HepG2 (cell line): ENCODE results near the gene GIMAP8.

ENCODE experiments used
- HDAC2 ChIP-seq: sonication (generic); formaldehyde crosslinking; IDR thresholded peaks from 2 replicates; pipeline ENCODE4 v1.4.0; 2020; ENCODE audit warnings: missing genetic modification reagents
- KDM4B ChIP-seq: sonication (generic); formaldehyde crosslinking; IDR thresholded peaks from 2 replicates; pipeline ENCODE4 v1.4.0; 2020; ENCODE audit warnings: missing genetic modification reagents
- NFE2L1 ChIP-seq: sonication (generic); formaldehyde crosslinking; IDR thresholded peaks from 2 replicates; pipeline ENCODE4 v1.4.0; 2020; ENCODE audit warnings: missing genetic modification reagents, mild to moderate bottlenecking, borderline replicate concordance
- POLR2A ChIP-seq, 2 experiments: IDR thresholded peaks; 2 replicates each; pipeline ENCODE4 v1.6.1; 2011; ENCODE audit warnings: low read depth in 2 of 2, low read length in 2 of 2, mild to moderate bottlenecking in 1 of 2, moderate library complexity in 1 of 2; ENCODE audit not compliant: insufficient read depth in 1 of 2
- SRF ChIP-seq: IDR thresholded peaks from 2 replicates; pipeline ENCODE4 v1.6.1; 2011; ENCODE audit warnings: mild to moderate bottlenecking, low read depth, low read length, moderate library complexity
- ZNF274 ChIP-seq: sonication (generic); formaldehyde crosslinking; IDR thresholded peaks from 2 replicates; pipeline ENCODE4 v1.5.1; 2020; ENCODE audit warnings: mild to moderate bottlenecking, missing genetic modification reagents
- TF ChIP-seq, protein P1 (sequence below): fragments of 450-650 bp; IDR thresholded peaks from 2 replicates; pipeline ENCODE4 v1.6.1; 2016
- TF ChIP-seq, protein P2 (sequence below), 2 experiments: IDR thresholded peaks; 2 replicates each; pipeline ENCODE4 v1.6.1; 2011 to 2012; ENCODE audit warnings: low read length in 2 of 2, borderline replicate concordance in 1 of 2, low read depth in 1 of 2, mild to moderate bottlenecking in 1 of 2, moderate library complexity in 1 of 2
- TF ChIP-seq, protein P3 (sequence below): sonication (generic); formaldehyde crosslinking; IDR thresholded peaks from 2 replicates; pipeline ENCODE4 v1.5.0; 2020; ENCODE audit warnings: mild to moderate bottlenecking, missing genetic modification reagents, moderate library complexity

DNA sequence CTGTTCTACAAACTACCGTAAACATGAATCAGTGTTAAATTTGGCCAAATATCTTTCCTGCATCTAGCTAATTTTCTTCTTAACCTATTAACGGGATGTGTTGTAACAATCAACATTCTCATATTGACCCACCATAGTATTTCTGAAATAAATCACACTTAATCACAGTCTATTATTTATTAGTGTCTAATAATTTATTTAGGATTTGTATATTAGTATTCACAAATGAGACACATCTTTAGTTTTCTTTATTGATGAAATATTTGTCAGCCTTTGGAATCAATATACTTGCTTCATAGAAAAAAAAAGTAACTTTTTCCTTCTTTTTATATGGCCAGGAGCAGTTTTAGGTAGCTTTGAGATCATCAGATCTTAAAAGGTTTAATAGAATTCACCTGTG lies 68.9 kb downstream of the GIMAP8 start:
- TF ChIP-seq, protein P1, sequence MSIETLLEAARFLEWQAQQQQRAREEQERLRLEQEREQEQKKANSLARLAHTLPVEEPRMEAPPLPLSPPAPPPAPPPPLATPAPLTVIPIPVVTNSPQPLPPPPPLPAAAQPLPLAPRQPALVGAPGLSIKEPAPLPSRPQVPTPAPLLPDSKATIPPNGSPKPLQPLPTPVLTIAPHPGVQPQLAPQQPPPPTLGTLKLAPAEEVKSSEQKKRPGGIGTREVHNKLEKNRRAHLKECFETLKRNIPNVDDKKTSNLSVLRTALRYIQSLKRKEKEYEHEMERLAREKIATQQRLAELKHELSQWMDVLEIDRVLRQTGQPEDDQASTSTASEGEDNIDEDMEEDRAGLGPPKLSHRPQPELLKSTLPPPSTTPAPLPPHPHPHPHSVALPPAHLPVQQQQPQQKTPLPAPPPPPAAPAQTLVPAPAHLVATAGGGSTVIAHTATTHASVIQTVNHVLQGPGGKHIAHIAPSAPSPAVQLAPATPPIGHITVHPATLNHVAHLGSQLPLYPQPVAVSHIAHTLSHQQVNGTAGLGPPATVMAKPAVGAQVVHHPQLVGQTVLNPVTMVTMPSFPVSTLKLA: no peak
- TF ChIP-seq SRF (no peak), KDM4B (no peak), ZNF274 (no peak), POLR2A (IDR thresholded peaks at IDR 0.05; ENCODE audit: insufficient read depth in 1 of 2, low read depth in 2 of 2, low read length in 2 of 2) (no peak), NFE2L1 (CRISPR knock-in tag) (no peak), HDAC2 (CRISPR knock-in tag) (no peak)
- TF ChIP-seq, protein P2, sequence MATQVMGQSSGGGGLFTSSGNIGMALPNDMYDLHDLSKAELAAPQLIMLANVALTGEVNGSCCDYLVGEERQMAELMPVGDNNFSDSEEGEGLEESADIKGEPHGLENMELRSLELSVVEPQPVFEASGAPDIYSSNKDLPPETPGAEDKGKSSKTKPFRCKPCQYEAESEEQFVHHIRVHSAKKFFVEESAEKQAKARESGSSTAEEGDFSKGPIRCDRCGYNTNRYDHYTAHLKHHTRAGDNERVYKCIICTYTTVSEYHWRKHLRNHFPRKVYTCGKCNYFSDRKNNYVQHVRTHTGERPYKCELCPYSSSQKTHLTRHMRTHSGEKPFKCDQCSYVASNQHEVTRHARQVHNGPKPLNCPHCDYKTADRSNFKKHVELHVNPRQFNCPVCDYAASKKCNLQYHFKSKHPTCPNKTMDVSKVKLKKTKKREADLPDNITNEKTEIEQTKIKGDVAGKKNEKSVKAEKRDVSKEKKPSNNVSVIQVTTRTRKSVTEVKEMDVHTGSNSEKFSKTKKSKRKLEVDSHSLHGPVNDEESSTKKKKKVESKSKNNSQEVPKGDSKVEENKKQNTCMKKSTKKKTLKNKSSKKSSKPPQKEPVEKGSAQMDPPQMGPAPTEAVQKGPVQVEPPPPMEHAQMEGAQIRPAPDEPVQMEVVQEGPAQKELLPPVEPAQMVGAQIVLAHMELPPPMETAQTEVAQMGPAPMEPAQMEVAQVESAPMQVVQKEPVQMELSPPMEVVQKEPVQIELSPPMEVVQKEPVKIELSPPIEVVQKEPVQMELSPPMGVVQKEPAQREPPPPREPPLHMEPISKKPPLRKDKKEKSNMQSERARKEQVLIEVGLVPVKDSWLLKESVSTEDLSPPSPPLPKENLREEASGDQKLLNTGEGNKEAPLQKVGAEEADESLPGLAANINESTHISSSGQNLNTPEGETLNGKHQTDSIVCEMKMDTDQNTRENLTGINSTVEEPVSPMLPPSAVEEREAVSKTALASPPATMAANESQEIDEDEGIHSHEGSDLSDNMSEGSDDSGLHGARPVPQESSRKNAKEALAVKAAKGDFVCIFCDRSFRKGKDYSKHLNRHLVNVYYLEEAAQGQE (IDR thresholded peaks at IDR 0.05; ENCODE audit: borderline replicate concordance in 1 of 2, low read depth in 1 of 2, low read length in 2 of 2): no peak
- TF ChIP-seq, protein P3, sequence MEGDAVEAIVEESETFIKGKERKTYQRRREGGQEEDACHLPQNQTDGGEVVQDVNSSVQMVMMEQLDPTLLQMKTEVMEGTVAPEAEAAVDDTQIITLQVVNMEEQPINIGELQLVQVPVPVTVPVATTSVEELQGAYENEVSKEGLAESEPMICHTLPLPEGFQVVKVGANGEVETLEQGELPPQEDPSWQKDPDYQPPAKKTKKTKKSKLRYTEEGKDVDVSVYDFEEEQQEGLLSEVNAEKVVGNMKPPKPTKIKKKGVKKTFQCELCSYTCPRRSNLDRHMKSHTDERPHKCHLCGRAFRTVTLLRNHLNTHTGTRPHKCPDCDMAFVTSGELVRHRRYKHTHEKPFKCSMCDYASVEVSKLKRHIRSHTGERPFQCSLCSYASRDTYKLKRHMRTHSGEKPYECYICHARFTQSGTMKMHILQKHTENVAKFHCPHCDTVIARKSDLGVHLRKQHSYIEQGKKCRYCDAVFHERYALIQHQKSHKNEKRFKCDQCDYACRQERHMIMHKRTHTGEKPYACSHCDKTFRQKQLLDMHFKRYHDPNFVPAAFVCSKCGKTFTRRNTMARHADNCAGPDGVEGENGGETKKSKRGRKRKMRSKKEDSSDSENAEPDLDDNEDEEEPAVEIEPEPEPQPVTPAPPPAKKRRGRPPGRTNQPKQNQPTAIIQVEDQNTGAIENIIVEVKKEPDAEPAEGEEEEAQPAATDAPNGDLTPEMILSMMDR (CRISPR knock-in tag): no peak
